Pancreas (tissue), 10 donors: ENCODE data around the gene ENTPD6. TPM values are rescaled to one million over a fixed set of nuclear protein-coding genes. Genes with fewer than 3 reads are reported as not detected.

Experiments used
- ATAC-seq, 4 donors: fragments of 200-7000 bp; cut with Tn5 transposase; one replicate each; pipeline versions ENCODE4 v1.8.0 to v1.9.1; 2020; ENCODE audit warnings: mild to moderate bottlenecking in 4 of 4, moderate library complexity in 4 of 4
- DNase-seq, 6 donors: peaks; one replicate each; pipeline ENCODE4 v3.0.0-alpha.2; 2020
- FAIRE-seq: peaks from 2 replicates; lab custom pipeline; 2012; peaks lifted over from hg19 to GRCh38; lab: Jason Lieb, UNC
- H3K27ac ChIP-seq, 4 donors: fragments of 200-600 bp; sonication (generic); 1 replicate in 3 of 4; 2 replicates in 1 of 4; pipeline versions ENCODE4 v1.5.0 to v1.8.0; 2020
- H3K27me3 ChIP-seq, 4 donors: fragments of 200-600 bp; one replicate each; pipeline ENCODE4 v1.8.0; 2021
- H3K36me3 ChIP-seq, 3 donors: fragments of 200-600 bp; sonication (generic) in 1 of 3; one replicate each; pipeline versions ENCODE4 v1.5.0 to v1.8.0; 2020 to 2021
- H3K4me1 ChIP-seq, 3 donors: fragments of 200-600 bp; one replicate each; pipeline ENCODE4 v1.8.0; 2021
- H3K4me3 ChIP-seq, 4 donors: fragments of 200-600 bp; sonication (generic) in 2 of 4; one replicate each; pipeline versions ENCODE4 v1.5.0 to v1.8.0; 2020 to 2021
- H3K9me3 ChIP-seq, 4 donors: fragments of 200-600 bp; one replicate each; pipeline ENCODE4 v1.8.0; 2021
- WGBS, 2 donors: extraction: QIAGEN DNeasy Blood & Tissue Kit; methylation state at CpG; one replicate each; pipeline ENCODE4 v1.1.7; 2013; 5-methylcytosine and 5-hydroxymethylcytosine counted together
- intact Hi-C, 3 donors: fragments of 100-400 bp; cut with DNase I; formaldehyde crosslinking; loops; one replicate each; pipeline versions ENCODE4 v1.11.1 to v1.14.2; 2022
- polyA plus RNA-seq, 2 donors: library from polyadenylated mRNA; stranded (reverse); fragments of 200-250 nt; gene quantifications; one replicate each; pipeline ENCODE4 v1.2.3, GENCODE V29; 2013
- total RNA-seq, 6 donors: library from RNA; stranded (reverse); fragmentation: NEBNext Ultra II Directional in 4 of 6; extraction: Animal tissue kit (Norgen Biotek cat#: 25700) in 4 of 6; gene quantifications; one replicate each; pipeline versions ENCODE4 v1.2.1 to v1.2.4, GENCODE V29; 2021 to 2023
- TF ChIP-seq, protein P1 (sequence below), 4 donors: fragments of 200-600 bp; sonication (generic) in 3 of 4; IDR thresholded peaks; one replicate each; pipeline versions ENCODE4 v1.5.0 to v1.8.0; 2021; ENCODE audit warnings: antibody characterized with exemption in 4 of 4
- donor health status: healthy with polysubstance abuse.
- donor health status: DM: no; HTN: no; CAD: no; lungs with moderate emphysema.
- donor health status: DM: no; HTN: no; CAD: no.
- donor health status: control.
- donor health status: control.
- donor health status: Bipolar disorder and iron deficiency.
- donor health status: DM: yes; HTN: yes; CAD: no.
- donor health status: DM: no; HTN: no; CAD: no.
- donor health status: DM: no; HTN: no; CAD: no.
- donor health status: DM: yes; HTN: yes; CAD: no.

ENTPD6 gene
- total and polyA plus RNA-seq, 8 donors, result 31.4 to 99.3 (median 44.7) TPM

DNA sequence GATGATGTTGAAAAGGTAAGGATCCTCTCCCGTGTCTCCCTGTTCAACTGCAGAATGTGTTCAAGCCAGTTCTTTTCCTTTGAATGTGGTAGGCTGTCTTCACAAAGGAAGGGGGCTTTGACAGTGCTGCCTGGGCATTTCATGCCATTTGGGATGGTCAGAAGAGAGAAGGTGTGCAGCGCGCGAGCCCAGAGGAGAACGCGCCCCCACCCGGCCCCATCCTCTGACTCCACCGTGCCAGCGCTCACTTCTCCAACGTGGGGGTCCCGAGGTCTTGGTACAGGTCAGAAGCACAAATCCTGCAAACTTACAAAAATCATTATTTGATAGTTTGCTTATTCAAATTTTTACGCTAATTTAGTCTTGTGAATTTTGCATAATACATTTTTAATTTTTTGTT is 14.4 kb downstream of the ENTPD6 start:
- intact Hi-C loops, result loop anchor here in 1 of 3 donors (10.0 kb wide), 1 partner anchor 105 kb away; no protein-coding TSS in a partner anchor
- DNase-seq (no peak), FAIRE-seq (no peak), ATAC-seq (no peak)
- Histone ChIP-seq H3K27ac (no peak overlapping the region), H3K9me3 (no peaks in the 10 kb centered on the region), H3K36me3 (peaks cover 0 to 42% (median 19%) of the 10 kb centered on the region in 3 donors), H3K27me3 (no peaks in the 10 kb centered on the region), H3K4me3 (no peak overlapping the region), H3K4me1 (no peaks in the 10 kb centered on the region)
- TF ChIP-seq, protein P1, sequence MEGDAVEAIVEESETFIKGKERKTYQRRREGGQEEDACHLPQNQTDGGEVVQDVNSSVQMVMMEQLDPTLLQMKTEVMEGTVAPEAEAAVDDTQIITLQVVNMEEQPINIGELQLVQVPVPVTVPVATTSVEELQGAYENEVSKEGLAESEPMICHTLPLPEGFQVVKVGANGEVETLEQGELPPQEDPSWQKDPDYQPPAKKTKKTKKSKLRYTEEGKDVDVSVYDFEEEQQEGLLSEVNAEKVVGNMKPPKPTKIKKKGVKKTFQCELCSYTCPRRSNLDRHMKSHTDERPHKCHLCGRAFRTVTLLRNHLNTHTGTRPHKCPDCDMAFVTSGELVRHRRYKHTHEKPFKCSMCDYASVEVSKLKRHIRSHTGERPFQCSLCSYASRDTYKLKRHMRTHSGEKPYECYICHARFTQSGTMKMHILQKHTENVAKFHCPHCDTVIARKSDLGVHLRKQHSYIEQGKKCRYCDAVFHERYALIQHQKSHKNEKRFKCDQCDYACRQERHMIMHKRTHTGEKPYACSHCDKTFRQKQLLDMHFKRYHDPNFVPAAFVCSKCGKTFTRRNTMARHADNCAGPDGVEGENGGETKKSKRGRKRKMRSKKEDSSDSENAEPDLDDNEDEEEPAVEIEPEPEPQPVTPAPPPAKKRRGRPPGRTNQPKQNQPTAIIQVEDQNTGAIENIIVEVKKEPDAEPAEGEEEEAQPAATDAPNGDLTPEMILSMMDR (IDR thresholded peaks at IDR 0.05), result no peak
- 96 to 99% methylated on average over 12 of the region's 12 CpGs for WGBS, 2 donors

GRCh38 chr20:25211273-25211672 is 15.8 kb downstream of the ENTPD6 start:
- Histone ChIP-seq H3K27ac (no peak overlapping the region), H3K9me3 (no peaks in the 10 kb centered on the region), H3K36me3 (peaks cover 0 to 52% (median 19%) of the 10 kb centered on the region in 3 donors), H3K27me3 (no peaks in the 10 kb centered on the region), H3K4me1 (no peaks in the 10 kb centered on the region), H3K4me3 (no peak overlapping the region)
- intact Hi-C loops, result loop anchor here in 1 of 3 donors (10.0 kb wide), 1 partner anchor 104 kb away; no protein-coding TSS in a partner anchor
- 82 to 83% methylated on average over 7 of the region's 7 CpGs for WGBS, 2 donors
- FAIRE-seq (no peak), ATAC-seq (no peak), DNase-seq (no peak)
- TF ChIP-seq, protein P1 (IDR thresholded peaks at IDR 0.05), result no peak

GRCh38 chr20:25212242-25212641 is 16.7 kb downstream of the ENTPD6 start:
- Histone ChIP-seq H3K4me3 (no peak overlapping the region), H3K36me3 (peaks cover 0 to 62% (median 19%) of the 10 kb centered on the region in 3 donors), H3K9me3 (no peaks in the 10 kb centered on the region), H3K27me3 (no peaks in the 10 kb centered on the region), H3K27ac (no peak overlapping the region), H3K4me1 (no peaks in the 10 kb centered on the region)
- no peak for ATAC-seq
- TF ChIP-seq, protein P1 (IDR thresholded peaks at IDR 0.05), result no peak
- intact Hi-C loops, result loop anchor here in 1 of 3 donors (10.0 kb wide), 1 partner anchor 103 kb away; no protein-coding TSS in a partner anchor
- FAIRE-seq, result no peak
- DNase-seq, result no peak
- 76 to 82% methylated on average over 5 of the region's 5 CpGs for WGBS, 2 donors

- no peak for ATAC-seq
- Histone ChIP-seq H3K27me3 (no peaks in the 10 kb centered on the region), H3K4me1 (no peaks in the 10 kb centered on the region), H3K9me3 (no peaks in the 10 kb centered on the region), H3K36me3 (peaks cover 0 to 73% (median 26%) of the 10 kb centered on the region in 3 donors), H3K4me3 (no peak overlapping the region), H3K27ac (no peak overlapping the region)
- TF ChIP-seq, protein P1 (IDR thresholded peaks at IDR 0.05), result no peak
- intact Hi-C loops, result loop anchor here in 1 of 3 donors (10.0 kb wide), 1 partner anchor 101 kb away; no protein-coding TSS in a partner anchor
- DNase-seq, result no peak
- 91 to 96% methylated on average over 21 of the region's 21 CpGs for WGBS, 2 donors
- no peak for FAIRE-seq
These were observed 18.3 kb downstream of the ENTPD6 start for GRCh38 chr20:25213566-25214425.
